22Rv1 (cell line): Measurements from ENCODE around the gene SYTL2.

Experiments used
- H3K27ac ChIP-seq: fragments of 450-650 bp; 2 replicates; pipeline ENCODE4 v1.5.1; 2017
- ZFX ChIP-seq: fragments of 450-650 bp; IDR thresholded peaks from 2 replicates; pipeline ENCODE4 v1.6.1; 2017; ENCODE audit warnings: antibody characterized with exemption, borderline replicate concordance
- TF ChIP-seq, protein P1 (sequence below): fragments of 450-650 bp; IDR thresholded peaks from 2 replicates; pipeline ENCODE4 v1.5.1; 2017; ENCODE audit warnings: mild to moderate bottlenecking

Gene SYTL2

DNA sequence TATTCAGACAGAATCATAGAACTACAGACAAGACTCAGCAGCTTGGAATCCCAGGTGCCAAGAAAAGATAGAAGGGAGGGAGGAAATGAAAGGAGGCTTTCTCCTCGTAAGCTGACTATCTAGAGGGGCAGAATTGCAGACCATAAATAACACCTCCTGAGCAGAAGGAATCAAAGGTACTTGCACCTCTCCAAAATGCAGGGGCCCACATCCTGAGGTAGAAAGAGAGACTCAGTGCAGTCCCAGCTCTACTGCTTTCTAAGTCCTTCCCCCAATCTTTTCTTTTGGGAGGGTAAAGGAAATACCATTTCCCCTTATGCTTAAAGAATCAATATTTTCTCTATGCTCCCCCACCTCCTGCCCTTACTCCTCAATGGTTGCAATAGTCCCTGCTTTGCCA, 55.2 kb downstream of the SYTL2 start:
- no peak for TF ChIP-seq ZFX
- TF ChIP-seq, protein P1, sequence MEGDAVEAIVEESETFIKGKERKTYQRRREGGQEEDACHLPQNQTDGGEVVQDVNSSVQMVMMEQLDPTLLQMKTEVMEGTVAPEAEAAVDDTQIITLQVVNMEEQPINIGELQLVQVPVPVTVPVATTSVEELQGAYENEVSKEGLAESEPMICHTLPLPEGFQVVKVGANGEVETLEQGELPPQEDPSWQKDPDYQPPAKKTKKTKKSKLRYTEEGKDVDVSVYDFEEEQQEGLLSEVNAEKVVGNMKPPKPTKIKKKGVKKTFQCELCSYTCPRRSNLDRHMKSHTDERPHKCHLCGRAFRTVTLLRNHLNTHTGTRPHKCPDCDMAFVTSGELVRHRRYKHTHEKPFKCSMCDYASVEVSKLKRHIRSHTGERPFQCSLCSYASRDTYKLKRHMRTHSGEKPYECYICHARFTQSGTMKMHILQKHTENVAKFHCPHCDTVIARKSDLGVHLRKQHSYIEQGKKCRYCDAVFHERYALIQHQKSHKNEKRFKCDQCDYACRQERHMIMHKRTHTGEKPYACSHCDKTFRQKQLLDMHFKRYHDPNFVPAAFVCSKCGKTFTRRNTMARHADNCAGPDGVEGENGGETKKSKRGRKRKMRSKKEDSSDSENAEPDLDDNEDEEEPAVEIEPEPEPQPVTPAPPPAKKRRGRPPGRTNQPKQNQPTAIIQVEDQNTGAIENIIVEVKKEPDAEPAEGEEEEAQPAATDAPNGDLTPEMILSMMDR = no peak

DNA sequence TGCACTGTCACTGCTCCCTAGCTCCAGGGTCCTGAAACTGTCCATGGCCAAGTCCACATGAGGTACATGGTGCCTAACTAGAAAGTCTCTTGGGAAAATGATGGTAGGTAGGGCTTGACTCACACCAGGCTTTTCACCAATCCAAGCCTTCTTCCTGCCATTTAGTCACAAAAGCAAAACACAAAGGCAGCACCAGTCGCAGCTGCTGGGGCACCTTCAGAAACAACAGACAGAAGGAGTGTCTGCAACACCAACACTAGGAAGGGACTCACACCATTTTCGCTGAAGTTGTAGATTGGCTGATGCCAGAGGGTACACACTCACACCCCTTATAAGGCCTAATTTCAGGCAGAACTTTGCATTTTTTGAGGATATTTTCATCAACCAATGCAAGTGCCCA, 55.7 kb downstream of the SYTL2 start:
- TF ChIP-seq, protein P1 = no peak
- no peak for TF ChIP-seq ZFX
- no peak overlapping the region for H3K27ac ChIP-seq

More for the DNA sequence above, 55.2 kb downstream of the SYTL2 start:
- no peak overlapping the region for H3K27ac ChIP-seq

DNA sequence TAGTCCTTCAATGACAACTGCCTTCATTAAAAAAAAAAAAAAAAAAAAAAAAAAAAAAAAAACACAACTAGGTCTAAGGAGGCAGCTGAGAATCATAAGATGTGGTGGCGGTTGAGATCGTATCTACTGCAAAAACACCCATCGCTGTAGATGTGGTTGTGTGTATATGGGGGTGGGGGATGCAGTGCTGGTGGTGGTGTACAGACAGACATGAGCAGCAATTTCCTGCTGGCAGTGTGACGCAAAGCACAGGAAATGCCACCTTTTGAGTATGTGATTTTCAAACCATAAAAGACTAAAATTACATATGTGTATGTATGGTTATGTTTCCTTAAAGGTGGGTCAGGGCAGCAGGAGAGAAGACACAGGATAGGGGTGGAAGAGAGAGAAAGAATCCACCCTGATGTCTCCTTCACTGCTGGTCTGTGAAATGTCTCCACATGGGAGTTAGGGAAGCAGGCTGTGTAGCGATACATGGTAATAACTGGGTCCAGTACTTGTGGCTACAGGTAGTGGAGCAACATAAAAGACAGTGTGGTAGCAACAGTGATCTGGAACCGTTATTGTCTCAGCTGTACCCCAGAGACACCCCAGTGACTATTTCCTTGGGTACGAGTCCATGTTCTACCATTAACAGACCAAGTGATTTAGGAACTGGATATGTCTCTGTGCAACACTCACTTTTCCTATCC, 57.9 kb downstream of the SYTL2 start:
- H3K27ac ChIP-seq = no peak overlapping the region
- TF ChIP-seq, protein P1 = no peak
- TF ChIP-seq ZFX = no peak

DNA sequence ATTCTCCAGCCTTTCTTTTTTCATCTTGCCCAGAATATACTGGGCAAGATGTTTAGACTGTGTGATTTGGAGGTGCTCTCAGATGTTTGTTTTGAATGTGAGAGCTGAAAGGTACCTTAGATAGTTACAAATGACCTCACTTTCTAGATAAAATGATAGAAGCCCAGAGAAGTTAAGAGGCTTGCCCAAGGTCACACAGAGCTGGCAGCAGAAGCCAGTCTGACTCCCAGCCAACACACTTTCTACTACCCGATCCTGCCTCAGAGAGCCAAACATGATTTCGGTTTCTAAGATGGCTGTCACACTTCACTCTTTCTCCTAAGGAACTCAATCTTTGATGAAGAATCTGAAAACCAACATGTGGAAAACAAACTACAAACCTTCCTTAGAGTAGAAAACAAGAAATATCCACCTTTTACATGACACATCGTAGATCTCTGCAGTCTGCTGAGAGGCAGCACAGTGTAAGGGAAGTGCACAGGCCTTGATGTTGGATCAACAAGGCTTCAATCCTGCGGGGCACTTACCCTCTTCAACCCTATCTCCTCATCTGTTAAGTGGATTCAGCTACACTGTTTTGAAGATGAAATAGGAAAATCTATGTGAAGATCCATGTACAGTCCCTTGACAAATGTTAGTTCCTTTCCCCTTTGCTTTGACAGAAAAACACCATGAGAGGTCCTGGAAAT, 58.6 kb downstream of the SYTL2 start:
- TF ChIP-seq, protein P1 = no peak
- no peak for TF ChIP-seq ZFX
- no peak overlapping the region for H3K27ac ChIP-seq

DNA sequence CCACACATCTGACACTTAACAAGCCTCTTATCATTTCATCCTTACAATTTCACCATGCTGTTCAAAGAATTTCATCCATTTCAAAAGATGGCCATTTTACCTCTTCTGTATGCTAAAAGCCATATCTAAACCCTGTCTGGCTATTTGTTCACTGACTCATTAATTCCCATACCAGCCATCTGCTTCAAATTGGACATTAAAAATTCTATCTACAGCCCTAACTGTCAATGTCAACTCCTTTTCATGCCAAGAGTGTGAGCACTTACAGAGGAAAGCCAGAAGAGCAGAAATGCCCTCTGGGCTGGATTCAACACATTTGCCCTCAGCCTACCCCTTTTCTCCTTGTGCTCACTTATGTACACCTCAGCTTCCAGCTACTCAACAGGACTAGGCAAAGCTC, 59.2 kb downstream of the SYTL2 start:
- H3K27ac ChIP-seq = no peak overlapping the region

DNA sequence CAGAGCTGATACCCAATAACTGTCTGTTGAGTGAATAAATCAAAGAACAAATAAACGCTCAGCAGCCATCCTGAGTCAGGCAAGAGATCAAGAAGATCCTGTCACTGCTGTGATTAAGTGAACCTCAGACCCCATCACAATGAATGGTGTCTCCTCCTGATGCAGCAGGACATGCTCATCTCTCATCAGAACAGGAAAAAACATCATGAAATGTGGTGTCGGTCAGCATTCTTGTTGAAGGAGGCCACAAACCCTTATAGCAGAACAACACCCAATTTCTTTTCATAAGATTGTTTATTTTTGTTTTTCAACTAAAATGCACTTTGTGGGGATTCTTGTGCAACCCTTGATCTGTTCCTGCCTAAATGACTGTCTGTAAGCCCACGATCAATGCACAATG, 60.3 kb downstream of the SYTL2 start:
- no peak overlapping the region for H3K27ac ChIP-seq
- TF ChIP-seq ZFX = no peak
- TF ChIP-seq, protein P1 = no peak

More for the DNA sequence above, 59.2 kb downstream of the SYTL2 start:
- no peak for TF ChIP-seq ZFX
- TF ChIP-seq, protein P1 = no peak

DNA sequence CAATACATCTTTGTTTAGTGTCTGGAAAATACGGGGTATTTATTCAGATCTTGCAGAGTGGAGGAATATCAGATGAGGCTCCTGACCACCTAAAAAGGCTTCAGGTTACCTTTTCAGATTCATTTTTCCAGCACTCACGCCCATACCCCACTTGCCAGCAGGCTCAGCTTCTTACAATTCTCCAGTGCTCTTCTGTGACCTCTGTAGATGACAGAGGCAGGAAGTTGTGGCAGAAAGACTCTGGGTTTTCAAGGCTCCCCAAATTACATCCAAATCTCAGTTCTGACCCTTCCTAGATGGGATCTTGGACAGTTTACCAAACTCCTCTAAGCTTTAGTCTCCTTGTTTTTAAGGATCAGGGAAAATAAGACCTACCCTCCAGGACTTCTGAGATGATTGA, 61.1 kb downstream of the SYTL2 start:
- no peak for TF ChIP-seq ZFX
- TF ChIP-seq, protein P1 = no peak
- H3K27ac ChIP-seq = no peak overlapping the region
